ENCODE results near the gene SLC2A10.
A peak's percentile ranks its signal among the peaks of the same experiment; 100 is the strongest.

DNA sequence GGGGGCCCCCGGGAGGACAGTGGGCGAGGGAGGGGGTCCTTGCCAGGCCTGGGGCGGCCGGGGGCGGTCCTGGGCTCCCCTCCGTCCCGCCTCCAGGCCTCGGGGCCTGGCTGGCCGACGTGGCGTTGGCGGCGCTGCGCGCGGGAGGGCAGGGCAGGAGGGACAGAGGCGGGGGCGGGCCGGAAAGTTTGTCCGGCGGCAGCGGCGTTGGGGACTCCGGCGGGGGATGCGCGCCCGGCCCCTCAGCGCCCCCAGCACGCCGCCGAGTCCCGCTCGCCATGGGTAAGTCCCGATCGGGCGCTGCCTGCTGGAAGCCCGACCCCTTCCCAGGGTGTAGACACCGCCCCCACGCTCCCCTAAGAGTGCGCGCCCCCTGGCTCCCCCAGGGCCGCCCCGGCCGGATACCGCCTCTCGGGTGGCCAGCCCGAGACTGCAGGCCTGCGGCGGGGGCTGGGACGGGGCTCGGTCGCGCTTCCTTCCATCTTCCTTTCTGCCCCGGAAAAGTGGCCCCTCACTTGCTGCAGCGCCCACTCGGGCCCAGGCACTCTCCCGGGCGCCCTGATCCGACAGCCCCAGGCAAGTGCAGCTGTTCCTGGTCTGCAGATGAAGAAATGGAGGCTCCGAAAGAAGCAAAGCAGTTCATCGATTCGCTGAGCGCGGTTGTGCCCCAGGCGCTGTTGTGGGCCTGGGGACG lies at the start of gene SLC2A10:
- TF ChIP-seq, protein P1, sequence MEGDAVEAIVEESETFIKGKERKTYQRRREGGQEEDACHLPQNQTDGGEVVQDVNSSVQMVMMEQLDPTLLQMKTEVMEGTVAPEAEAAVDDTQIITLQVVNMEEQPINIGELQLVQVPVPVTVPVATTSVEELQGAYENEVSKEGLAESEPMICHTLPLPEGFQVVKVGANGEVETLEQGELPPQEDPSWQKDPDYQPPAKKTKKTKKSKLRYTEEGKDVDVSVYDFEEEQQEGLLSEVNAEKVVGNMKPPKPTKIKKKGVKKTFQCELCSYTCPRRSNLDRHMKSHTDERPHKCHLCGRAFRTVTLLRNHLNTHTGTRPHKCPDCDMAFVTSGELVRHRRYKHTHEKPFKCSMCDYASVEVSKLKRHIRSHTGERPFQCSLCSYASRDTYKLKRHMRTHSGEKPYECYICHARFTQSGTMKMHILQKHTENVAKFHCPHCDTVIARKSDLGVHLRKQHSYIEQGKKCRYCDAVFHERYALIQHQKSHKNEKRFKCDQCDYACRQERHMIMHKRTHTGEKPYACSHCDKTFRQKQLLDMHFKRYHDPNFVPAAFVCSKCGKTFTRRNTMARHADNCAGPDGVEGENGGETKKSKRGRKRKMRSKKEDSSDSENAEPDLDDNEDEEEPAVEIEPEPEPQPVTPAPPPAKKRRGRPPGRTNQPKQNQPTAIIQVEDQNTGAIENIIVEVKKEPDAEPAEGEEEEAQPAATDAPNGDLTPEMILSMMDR (IDR thresholded peaks at IDR 0.05) = no peak
- TF ChIP-seq POLR2A (IDR thresholded peaks at IDR 0.05) = peak in 1 of 4 donors; percentile 24

All from esophagus squamous epithelium (tissue), 4 donors.